Stimulated activated CD8-positive, alpha-beta memory T cell treated with anti-CD3 and anti-CD28 coated beads, Interleukin-15, amount 100 ng/mL, for 48 hours (primary cell): ENCODE measurements around the gene NINJ1.

ENCODE experiments used
- DNase-seq, 2 donors: peaks; one replicate each; pipeline ENCODE4 v3.0.0-alpha.2; 2020; ENCODE audit warnings: low read depth in 2 of 2

Gene NINJ1

DNA sequence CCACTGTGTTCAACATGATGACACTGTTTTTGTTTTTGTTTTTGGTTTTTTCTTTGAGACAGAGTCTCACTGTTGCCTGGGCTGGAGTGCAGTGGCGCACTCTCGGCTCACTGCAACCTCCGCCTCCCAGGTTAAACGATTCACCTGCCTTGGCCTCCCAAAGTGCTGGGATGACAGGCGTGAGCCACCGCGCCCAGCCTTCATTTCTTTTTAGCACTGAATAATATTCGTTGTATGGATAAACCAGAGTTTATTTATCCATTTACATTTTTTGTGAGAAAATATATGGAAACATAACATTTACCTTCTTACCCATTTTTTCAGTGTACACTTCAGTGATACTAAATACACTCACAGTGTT, 33.8 kb downstream of the NINJ1 start:
- DNase-seq = no peak

DNA sequence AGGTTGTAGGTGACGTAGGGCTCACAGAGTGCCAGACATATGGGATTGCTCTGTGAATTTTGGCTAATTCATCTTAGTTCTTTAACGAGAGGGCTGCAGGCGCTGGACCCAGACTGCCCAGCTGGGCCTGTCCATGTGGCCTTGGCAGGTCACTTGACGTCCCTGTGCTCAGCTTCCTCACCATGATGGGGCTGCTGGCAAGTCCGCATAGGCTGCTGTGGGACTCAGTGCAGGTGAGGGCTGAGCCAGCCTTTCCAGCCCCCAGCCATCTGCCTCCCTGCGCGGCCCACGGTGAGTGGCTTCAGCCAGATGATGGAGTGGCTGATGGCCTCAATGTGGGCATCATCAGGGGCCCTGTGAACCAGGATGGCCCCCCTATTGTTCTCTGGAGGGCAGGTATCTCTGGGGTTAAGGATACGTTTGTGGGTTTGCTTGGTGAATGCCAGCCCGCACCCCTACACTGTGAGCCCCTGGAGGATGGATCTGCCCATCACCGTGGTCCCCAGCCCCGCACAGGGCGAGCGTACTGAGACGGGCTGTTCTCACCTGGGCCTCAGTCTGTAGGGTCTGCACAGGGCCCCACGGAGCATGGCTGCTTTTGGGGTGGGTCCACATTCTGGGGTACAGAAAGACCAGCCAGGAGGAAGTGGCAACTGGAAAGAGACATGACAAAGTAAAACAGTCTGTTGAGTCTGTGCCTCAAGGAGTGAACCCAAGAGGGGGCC, 34.3 kb downstream of the NINJ1 start:
- DNase-seq = no peak

DNA sequence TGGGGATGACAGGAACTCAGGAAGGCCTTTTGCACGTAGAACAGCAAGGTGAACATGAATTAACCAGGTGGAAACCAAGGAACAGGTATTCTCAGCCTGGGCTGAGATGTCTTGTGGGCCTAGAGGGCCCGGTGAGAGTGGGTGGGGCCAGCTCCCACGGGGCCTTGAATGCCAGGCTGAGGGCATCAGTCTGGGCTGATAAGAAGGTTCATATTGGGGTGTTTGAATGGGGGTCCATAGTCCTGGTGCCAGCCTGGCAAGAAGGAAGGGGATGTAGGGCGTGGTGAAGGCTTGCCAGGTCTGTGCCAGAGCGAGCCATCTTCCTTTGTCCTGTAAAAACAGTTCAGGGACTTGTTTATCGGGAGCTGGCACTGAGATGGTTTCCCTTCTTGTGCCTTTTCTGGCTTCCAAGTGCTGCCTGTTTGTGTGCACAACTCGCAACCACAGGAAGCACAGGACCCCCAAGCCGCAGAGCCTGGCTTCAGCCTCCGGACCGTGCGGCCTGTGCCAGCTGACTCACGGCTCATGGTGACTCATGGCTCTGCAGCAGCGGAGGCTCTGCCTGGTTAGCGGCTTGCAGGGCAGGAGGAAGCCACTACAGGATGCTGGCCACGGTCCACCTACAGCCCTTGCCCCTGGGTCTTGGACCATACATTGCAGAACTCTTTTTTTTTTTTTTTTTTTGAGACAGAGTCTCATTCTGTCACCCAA, 35.7 kb downstream of the NINJ1 start:
- peak; percentile 70 to 76 for DNase-seq

DNA sequence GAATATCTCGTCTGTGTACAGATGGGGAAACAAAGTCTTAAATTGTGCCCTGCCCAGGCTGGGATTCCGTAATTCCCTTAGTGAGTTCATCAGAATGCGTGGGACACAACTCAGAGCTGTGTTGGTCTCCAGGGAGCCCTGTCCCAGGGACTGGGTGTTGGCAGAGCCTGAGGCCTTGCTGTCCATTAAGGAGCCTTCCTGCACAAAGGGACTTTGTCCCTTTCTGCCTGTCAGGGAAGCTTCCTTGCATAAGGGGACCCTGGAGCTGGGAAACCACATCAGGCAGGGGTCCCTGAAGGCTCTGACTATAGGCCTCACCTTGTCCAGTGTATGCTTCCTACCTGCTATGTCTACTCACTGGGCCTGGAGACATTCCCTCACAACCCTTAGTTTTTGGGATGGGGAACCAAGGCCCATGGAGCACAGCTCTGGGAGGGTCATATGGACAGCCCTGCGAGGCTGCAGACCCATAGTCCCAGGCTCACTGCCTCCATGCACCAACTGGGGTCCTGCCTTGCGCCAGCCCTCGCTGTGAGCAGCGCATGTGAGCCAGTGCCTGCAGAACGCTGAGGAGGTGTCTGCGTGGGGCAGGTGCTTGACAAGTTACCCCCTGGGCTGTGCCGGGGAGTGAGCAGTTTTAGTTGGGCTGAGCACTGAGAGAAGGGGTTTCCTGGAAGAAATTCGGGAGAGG, 36.4 kb downstream of the NINJ1 start:
- no peak for DNase-seq

DNA sequence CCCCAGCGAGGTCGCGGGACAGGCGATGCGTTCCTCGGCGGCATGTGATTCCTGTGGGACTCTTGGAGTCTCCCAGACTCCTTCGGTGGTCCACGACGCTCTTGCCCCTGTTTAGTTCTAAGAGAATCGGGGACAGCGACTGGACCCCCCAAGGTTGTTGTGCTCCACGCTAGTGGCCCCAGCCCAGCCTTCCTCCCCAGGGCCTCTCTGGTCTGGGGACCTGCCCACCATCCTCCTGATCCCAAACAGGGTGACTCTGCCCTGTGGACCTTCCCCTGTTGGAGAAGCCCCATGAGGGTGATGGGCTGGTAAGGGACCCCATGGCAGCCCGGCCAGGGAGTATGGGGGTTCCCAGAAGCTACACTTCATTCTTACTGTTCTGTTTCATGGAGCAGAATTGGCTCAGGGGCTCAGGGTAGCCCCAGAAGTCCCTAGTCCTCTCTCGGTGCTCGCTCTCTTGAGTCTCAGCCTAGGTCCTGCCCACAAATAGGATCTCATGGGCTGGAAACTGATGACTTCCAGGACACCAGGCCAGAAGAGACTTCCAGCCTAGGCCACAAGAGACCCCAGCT, 37.2 kb downstream of the NINJ1 start:
- no peak for DNase-seq

DNA sequence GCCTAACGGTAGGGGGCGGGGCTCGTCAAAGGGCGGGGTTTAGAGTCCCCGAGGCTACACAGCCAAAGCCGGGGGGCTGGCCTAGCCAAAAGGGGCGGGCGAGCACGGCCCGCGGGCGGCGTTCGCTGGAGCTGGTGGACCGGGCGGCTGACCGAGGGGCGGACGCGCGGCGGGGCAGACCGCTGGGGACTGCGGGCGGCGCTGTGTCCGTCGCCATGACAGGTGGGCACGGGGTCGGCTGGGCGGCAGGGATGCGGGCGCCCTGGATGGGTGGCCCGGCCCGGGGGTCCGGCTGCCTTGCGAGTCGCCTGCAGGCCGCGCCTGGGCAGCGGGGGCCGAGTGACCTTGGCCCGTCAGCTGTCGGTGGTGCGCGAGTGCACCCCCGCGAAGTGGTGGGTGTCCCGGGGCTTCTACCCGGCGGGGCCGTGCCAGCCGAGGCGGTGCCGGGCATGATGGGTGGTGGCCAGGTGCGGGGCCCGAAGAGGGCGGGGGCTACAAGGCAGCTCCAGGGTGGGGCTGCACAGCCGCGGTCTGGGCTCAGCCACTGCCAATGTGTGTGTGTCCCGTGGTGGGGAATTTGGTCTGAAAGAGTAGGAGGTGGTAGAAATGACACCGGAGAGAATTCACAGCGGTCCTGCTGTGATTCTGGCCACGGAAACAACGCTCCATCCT, 37.8 kb downstream of the NINJ1 start, which contains the start of gene CARD19:
Gene CARD19, plus strand, starts transcription at position 87 of the 672 bp plus-strand sequence. Its CDS starts 129 bp downstream, at position 216.
- DNase-seq = peak in 1 of 2 donors; percentile 35

DNA sequence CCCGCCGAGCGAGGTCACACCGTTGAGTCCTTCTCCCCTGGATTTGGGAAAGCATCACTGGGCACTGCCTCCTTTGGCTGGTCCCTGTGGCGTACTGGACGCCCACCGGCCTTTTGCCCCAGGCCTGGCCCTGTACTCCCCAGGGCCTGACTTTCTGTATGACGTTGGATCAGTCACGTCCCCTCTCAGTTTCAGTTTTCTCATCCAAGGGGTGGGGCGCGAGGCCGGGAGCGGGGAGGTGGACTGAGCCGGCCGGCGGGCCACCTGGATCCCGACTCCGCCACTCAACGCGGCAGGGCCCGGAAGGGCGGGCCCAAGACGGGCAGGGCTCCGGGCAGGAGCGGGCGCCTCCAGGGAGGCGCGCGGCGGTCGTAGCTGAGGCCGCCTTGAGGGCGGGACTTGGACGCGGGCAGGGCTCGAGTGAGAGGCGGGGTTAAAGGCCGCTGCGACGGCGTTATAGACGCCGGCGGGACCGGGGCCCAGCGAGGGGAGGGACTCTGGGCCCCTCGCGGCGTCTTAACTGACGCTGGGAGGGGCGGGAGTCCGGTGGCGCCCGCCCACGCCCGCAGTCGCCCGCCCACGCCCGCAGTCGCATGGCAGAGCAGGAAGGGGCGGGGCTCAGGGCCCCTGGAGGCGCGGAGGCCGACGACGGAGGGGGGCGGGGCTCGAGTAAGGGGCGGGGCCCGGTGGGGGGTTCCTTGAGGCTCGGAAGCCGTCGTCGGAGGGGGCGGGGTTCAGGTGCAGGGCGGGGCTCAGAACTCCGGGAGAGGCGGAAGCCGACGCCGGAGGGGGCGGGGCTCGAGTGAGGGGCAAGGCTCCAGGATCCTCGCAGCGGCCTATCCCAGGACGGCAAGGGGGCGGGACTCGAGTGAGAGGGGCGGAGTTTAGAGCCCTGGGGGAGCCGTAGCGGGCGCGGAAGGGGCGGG, 38.6 kb downstream of the NINJ1 start:
- peak; percentile 100 for DNase-seq

DNA sequence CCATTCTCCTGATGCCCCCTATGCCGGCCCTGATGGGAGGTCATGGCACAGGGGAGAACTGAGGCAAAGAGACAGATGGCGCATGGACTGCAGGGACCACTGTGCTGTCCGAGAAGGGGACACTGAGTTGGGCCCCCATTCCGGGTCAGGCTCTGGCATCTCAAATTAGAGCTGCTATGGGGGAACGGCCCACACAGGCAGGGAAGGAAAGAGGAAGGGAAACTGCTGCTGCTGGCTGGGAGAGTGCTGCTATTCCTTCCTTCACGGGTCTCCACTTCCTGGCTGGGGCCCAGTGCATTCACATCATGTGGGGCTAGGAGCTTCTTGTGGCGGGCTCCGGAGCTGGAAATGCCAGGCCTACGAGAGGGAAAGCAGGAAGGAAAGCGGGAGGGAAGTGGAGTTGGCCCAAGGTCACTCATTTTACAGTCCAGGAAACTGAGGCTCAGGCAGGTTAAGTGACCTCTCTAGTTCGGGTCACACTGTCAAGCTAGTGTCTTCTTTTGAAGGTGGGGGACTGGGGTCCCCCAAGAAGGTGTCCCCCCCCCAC, 39.3 kb downstream of the NINJ1 start:
- no peak for DNase-seq

DNA sequence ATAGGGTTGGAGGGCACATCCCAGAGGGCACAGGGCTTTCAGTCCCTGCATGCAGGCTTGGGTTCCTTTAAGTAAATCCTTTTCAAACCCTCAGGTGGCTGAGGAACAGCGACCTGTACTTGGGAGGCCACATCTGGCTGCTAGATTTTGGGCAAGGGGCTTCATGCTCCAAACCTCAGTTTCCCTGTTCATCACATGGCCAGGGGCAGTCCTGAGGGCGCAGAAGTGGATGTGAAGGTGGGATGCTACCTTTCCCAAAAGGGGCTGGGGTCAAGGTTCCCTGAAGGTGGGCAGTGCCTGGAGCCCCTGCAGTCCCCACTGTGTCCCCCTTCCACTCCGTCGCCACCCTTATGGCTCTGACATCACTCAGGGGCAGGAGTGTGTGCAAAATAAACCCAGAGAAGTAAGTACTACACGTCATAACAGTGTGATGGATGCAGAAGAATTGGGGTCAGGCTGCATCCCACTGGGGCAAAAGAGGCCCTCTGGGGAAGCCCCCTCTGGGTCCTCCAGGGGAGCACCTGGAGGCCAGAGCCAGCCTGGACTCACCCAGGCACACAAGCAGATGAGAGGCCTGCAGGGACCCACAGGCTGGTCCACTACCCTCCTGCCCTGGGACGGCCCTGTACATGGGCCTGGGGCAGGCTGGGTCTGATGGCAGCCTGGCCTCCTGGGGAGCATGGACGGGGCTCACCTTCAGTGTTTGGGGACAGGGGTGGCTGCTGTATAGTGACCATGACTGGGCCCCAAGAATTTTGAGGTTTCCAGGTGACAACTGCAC, 40.0 kb downstream of the NINJ1 start:
- DNase-seq = no peak

DNA sequence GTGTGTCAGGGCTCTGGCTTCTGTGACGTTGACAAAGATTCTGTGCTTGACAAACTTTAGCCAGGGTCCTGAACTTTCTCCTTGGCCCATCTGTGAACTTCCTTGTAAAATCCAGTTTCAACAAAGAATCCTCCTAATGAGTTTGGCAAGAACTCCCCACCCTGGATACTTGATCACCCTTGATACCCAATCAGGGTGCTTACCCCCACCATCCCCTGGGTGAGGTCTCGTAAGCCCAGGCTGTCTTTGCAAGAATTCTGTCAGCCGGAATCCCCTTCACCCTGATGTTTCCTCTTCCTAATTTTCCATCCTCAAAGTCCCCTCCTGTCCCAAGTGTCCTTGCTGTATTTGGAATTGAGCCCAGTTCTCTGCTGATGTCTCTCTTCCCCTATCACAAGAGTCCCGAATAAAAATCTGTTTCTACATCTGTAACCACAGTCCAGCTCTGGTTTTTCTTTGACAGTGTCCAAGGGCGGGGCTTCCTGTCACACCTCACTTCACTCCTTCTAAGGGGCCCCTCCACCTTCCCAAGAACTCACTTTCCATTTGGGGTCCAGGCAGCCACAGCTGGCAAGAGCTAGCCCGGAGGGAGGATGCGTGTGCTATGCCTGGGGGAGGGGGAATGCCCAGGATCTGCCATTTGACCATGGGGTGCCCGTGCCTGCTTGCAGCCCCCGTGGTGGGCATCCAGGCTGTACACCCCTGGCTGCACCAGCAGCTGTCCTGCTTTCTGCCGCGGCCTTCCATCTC, 40.7 kb downstream of the NINJ1 start:
- no peak for DNase-seq

DNA sequence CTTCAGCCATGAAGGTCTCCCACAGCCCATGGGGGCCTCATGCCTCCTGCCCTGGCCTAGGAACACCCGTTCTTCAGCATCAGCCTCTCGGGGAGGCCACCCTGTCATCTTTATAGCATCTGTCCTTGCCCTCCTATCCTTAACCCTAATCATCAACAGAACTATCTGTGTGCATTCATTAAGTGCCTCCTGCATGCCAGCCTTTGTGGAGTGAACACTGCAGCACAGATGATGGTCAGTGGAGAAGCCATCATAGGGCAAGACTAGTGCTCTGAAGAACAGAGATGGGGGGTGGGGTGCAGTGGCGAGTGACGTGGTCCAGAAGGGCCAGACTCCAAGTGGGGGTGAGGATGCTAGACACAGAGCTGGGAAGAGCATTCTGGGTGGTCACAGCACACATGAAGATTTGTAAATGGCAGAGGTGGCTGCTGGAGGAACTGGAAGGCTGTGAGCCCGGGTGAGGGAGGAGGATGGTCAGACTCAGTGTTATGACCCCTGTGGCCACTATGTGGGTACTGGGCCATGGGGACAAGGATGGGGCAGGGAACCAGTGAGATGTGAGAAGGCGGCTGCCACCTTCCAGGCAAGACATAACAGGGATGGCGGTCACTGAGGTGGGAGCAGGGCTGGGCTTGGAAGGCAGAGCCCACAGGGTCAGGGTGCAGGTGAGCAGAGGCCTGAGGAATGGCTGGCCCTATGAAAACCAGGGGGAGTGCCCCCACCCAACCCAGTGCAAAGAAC, 41.6 kb downstream of the NINJ1 start:
- no peak for DNase-seq

DNA sequence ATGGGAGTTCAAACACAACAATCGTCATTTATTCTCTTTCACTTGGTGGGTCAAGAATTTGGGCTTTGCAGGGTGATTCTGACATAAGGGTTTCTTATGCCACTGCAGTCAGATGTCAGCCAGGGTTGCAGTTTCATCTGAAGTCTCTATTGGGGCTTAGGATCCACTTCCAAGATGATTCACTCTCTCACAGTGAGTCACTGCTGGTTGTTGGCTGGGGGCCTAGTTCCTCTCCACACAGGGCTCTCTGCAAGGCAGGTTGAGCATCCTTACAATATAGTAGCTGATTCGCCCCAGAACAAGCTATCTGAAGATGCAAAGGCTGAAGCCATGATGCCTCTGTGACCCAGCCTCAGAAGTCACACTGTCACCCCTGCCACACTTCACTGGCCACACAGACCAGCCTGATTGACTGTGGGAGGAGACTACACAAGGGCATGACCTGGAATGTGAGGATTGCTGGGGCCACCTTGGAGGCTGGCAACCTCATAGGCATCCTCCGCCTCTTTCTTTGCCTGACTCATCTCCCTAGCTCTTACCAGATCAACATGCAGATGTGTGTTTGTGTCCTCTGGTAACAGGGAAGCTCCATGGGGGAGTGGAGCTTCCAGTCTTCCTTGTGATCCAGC, 42.5 kb downstream of the NINJ1 start:
- peak; percentile 40 to 68 for DNase-seq

DNA sequence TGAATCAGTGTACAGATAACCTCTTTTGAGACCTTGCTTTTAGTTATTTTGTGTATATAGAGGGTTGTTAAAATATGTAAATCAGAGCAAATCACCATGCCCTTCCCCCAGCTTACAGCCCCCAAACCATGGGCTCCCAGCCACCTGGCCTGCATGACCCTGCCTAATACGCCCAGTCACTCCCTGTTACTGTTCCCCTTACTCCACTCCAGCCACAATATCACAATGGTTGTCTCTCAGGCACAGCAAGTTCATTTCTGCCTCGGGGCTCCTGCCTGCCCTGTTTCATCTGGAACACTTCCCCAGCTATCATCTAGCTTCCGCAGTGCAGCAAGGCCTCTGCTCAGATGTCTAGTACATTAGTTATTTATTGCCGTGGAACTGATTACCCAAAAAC, 43.0 kb downstream of the NINJ1 start:
- DNase-seq = no peak

DNA sequence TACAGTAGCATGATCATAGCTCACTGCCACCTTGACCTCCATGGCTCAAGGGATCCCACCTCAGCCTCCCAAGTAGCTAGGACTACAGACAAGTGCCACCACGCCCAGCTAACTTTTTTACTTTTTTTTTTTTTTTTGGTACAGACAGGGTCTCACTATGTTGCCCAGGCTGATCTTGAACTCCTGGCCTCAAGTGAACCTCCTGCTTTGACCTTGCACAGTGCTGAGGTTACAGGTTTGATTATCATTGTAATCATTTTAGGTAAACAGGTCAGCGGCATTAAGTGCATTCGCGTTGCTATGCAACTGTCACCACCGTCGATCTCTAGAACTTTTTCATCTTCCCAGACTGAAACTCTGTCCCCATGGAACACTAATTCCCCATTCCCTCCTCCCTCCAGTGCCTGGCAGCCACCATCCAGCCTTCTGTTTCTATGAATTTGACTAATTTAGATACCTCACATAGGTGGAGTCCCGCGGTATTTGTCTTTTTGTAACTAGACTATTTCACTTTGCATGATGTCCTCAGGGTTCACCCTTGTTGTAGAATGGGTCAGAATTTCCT, 43.9 kb downstream of the NINJ1 start:
- no peak for DNase-seq

DNA sequence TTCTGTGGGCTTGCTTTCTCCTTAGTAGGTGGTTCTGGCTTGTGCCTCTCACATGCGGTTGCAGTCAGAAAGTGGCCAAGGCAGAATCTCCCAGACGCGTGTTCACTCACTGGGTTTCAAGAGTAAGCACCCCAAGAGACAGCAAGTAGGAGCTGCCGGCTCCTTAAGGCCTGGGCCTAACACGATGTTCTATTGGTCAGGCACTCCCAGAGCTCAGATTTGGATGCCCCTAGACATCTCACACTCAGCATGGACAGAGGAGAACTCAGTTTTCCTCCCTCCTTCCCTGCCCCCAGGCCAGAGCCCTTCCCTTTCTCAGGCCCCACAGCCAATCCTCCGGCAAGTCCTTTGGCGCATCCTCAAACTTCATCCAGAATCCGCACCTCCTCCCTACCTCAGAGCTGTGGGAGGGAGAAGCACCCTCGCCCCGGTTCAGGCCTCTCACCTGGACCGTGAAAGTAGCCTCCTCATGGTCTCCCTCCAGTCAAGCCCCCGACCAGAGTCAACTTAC, 44.5 kb downstream of the NINJ1 start:
- no peak for DNase-seq

DNA sequence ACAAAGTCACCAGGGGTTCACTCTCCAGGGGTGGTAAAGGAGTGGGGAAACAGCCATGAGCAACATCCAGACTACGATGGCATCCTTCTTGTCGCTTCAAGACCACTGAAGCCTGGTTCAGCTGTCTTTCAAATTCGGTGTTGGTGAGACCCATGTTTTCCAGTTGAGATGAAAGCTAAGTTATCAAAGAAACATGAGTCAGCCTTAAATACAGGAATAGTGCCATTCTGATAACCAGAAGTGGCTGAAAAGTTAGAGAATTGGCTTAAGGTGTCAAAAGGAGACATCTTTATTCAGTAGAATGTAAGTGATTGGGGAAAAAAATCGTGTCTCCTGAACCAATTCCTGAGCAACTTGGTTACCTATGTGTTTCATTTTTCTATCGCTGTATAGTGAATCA, 45.0 kb downstream of the NINJ1 start:
- DNase-seq = no peak

DNA sequence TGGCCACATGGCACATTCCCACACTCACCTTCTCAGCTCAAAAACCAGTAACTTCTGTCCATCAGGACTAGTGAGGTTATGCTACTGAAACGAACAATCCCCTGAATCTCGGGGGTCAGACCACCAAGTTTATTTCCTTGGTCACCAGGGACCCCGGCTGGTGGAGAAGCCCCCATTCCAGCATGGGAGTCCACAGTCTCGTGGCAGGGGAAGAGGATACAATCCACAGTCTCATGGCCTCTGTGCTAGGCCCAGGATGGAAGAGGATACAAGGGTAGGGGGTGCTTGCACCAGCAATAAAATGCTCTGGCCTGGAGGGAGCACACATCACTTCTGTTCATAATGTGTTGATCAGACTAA, 45.4 kb downstream of the NINJ1 start:
- DNase-seq = no peak
